Ovary (tissue), 9 donors: ENCODE data around the gene TGIF2. TPM values are rescaled to one million over a fixed set of nuclear protein-coding genes. Genes with fewer than 3 reads are reported as not detected.

Experiments
- DNase-seq, 5 donors: peaks; one replicate each; pipeline ENCODE4 v3.0.0-alpha.2; 2019 to 2020
- H3K27ac ChIP-seq, 2 donors: fragments of 200-600 bp; one replicate each; pipeline versions ENCODE4 v1.5.1 to v1.8.0; 2019 to 2022
- H3K27me3 ChIP-seq: fragments of 200-600 bp; one replicate; pipeline ENCODE4 v1.8.0; 2022
- H3K36me3 ChIP-seq: fragments of 200-600 bp; sonication (generic); one replicate; pipeline ENCODE4 v1.5.1; 2019
- H3K4me1 ChIP-seq: one replicate; pipeline ENCODE4 v1.8.1; 2013; ENCODE audit warnings: mild to moderate bottlenecking, moderate library complexity; ENCODE audit not compliant: insufficient read depth
- H3K4me3 ChIP-seq: fragments of 200-600 bp; sonication (generic); one replicate; pipeline ENCODE4 v1.5.1; 2017
- H3K9me3 ChIP-seq, 2 donors: fragments of 200-600 bp in 1 of 2; sonication (generic) in 1 of 2; one replicate each; pipeline versions ENCODE4 v1.5.1 to v1.8.1; 2013 to 2019; ENCODE audit warnings: mild to moderate bottlenecking in 1 of 2, moderate library complexity in 1 of 2
- CTCF ChIP-seq, 3 donors: fragments of 450-650 bp in 2 of 3; fragments of 200-600 bp in 1 of 3; IDR thresholded peaks; one replicate each; pipeline versions ENCODE4 v1.5.1 to v1.8.0; 2016 to 2022; ENCODE audit warnings: antibody characterized with exemption in 3 of 3, mild to moderate bottlenecking in 1 of 3
- EP300 ChIP-seq: sonication (generic); formaldehyde crosslinking; IDR thresholded peaks from one replicate; pipeline ENCODE4 v1.6.1; 2017; ENCODE audit warnings: antibody characterized with exemption
- POLR2A ChIP-seq: fragments of 450-650 bp; IDR thresholded peaks from one replicate; pipeline ENCODE4 v1.6.1; 2017; ENCODE audit warnings: antibody characterized with exemption, mild to moderate bottlenecking, moderate library complexity
- WGBS, 3 donors: extraction: QIAGEN DNeasy Blood & Tissue Kit in 1 of 3; methylation state at CpG; one replicate each; pipeline versions ENCODE4 v1.1.5 to v1.1.7; 2013 to 2017; 5-methylcytosine and 5-hydroxymethylcytosine counted together
- intact Hi-C, 4 donors: fragments of 100-400 bp; cut with DNase I; formaldehyde crosslinking; loops; one replicate each; pipeline versions ENCODE4 v1.11.0 to v1.15.1; 2022 to 2023
- polyA plus RNA-seq, 2 donors: library from polyadenylated mRNA; stranded (reverse); fragments of 200-250 nt in 1 of 2; fragments of 350-450 nt in 1 of 2; fragmentation: Illumina TruSeq in 1 of 2; extraction: RNeasy Lipid Tissue Mini Kit (QIAGEN cat#74804) in 1 of 2; gene quantifications; one replicate each; pipeline ENCODE4 v1.2.3, GENCODE V29; 2013 to 2014
- total RNA-seq, 7 donors: library from RNA; depleted of rRNA in 2 of 7; stranded (reverse); fragments of >200 nt in 2 of 7; fragmentation: NEBNext Ultra II Directional in 3 of 7; extraction: Animal tissue kit (Norgen Biotek cat#: 25700) in 3 of 7; gene quantifications; one replicate each; pipeline versions ENCODE4 v1.1.0 to v1.2.4, GENCODE V29; 2016 to 2023
- donor health status: DM: no; HTN: no; CAD: no; lungs with moderate emphysema.
- donor health status: DM: no; HTN: no; CAD: no.
- donor health status: Bipolar disorder and iron deficiency.
- donor health status: DM: yes; HTN: yes; CAD: no.
- donor health status: DM: no; HTN: no; CAD: no.
- donor health status: DM: yes; HTN: yes; CAD: no.

TGIF2 gene
- total and polyA plus RNA-seq, 9 donors, result 12.6 to 39.2 (median 24.8) TPM

GRCh38 chr20:36538026-36538722 lies 35.2 kb upstream of the TGIF2 start:
- H3K4me1 ChIP-seq, result peaks cover 16% of the 10 kb centered on the region
- peak overlapping the region in 1 of 2 donors; percentile 55 for H3K27ac ChIP-seq
- no peaks in the 10 kb centered on the region for H3K27me3 ChIP-seq
- H3K9me3 ChIP-seq, result no peaks in the 10 kb centered on the region
- DNase-seq, result peak in 1 of 5 donors; percentile 28
- no peaks in the 10 kb centered on the region for H3K36me3 ChIP-seq
- TF ChIP-seq POLR2A (no peak), EP300 (no peak), CTCF (IDR thresholded peaks at IDR 0.05) (no peak)
- intact Hi-C loops, result no loop called here
- H3K4me3 ChIP-seq, result no peak overlapping the region
- 34 to 49% (median 44%) methylated on average over 11 of the region's 11 CpGs for WGBS, 3 donors

GRCh38 chr20:36540551-36541211 lies 32.7 kb upstream of the TGIF2 start:
- Histone ChIP-seq H3K4me3 (peak overlapping the region; percentile 90), H3K9me3 (no peaks in the 10 kb centered on the region), H3K27me3 (no peaks in the 10 kb centered on the region), H3K36me3 (no peaks in the 10 kb centered on the region), H3K4me1 (peaks cover 28% of the 10 kb centered on the region), H3K27ac (peak overlapping the region; percentile 89 to 94)
- no peak for TF ChIP-seq POLR2A
- no peak for TF ChIP-seq EP300
- TF ChIP-seq CTCF (IDR thresholded peaks at IDR 0.05), result no peak
- WGBS, 3 donors, result 4 to 24% (median 7%) methylated on average over 39 to 41 of the region's 41 CpGs
- peak; percentile 51 to 66 (median 65) for DNase-seq
- intact Hi-C loops, result loop anchor here in 3 of 4 donors (5.0 to 10.0 kb wide), 3 partner anchors 73 to 796 kb away; partner anchors contain the start of gene RBM39 (in 1 of the 3)

- peak within 1 kb of the TSS; percentile 89 to 94 for H3K27ac ChIP-seq
- H3K9me3 ChIP-seq, result no peaks in the 10 kb centered on the region
- peaks cover 28% of the 10 kb centered on the region for H3K4me1 ChIP-seq
- intact Hi-C loops, result loop anchor here in 3 of 4 donors (5.0 to 10.0 kb wide), 3 partner anchors 74 to 796 kb away; partner anchors contain the start of gene RBM39 (in 1 of the 3)
- DNase-seq, result peak; percentile 94 to 97 (median 96)
- no peaks in the 10 kb centered on the region for H3K27me3 ChIP-seq
- peak within 1 kb of the TSS; percentile 90 for H3K4me3 ChIP-seq
- 0 to 2% (median 0%) methylated on average over 23 to 41 of the region's 41 CpGs for WGBS, 3 donors
- peak; percentile 71 for TF ChIP-seq POLR2A
- no peak for TF ChIP-seq CTCF (IDR thresholded peaks at IDR 0.05)
- no peak for TF ChIP-seq EP300
- no peaks in the 10 kb centered on the region for H3K36me3 ChIP-seq
Measured at GRCh38 chr20:36541227-36541767, 32.1 kb upstream of the TGIF2 start, which contains the start of gene MYL9. Gene MYL9 (plus strand): TSS chr20:36541519. CDS start chr20:36544885, 3,366 bp downstream.

GRCh38 chr20:36541768-36542488 lies 31.5 kb upstream of the TGIF2 start:
- no peaks in the 10 kb centered on the region for H3K9me3 ChIP-seq
- H3K27me3 ChIP-seq, result no peaks in the 10 kb centered on the region
- 1 to 6% (median 6%) methylated on average over 14 of the region's 14 CpGs for WGBS, 3 donors
- H3K27ac ChIP-seq, result peak overlapping the region; percentile 89 to 94
- H3K4me1 ChIP-seq, result peaks cover 28% of the 10 kb centered on the region
- no peaks in the 10 kb centered on the region for H3K36me3 ChIP-seq
- TF ChIP-seq POLR2A (peak; percentile 15), CTCF (IDR thresholded peaks at IDR 0.05) (peak; percentile 44 to 75 (median 74)), EP300 (no peak)
- intact Hi-C loops, result loop anchor here in 3 of 4 donors (5.0 to 10.0 kb wide), 3 partner anchors 75 to 797 kb away; partner anchors contain the start of gene RBM39 (in 1 of the 3)
- peak overlapping the region; percentile 90 for H3K4me3 ChIP-seq
- DNase-seq, result peak; percentile 61 to 78 (median 75)
